Stimulated activated naive CD4-positive, alpha-beta T cell treated with Interleukin-2 at 50 U/mL for 16 hours (primary cell): ENCODE measurements around the gene CALM3.
"Not testable (repeated sequence)": the region's sequence is repeated elsewhere in the genome, so short reads cannot be mapped to it uniquely, and the experiment has no call there.

Experiments used
- DNase-seq: peaks from one replicate; lab custom pipeline; 2025; lab: John Stamatoyannopoulos, UW

Gene CALM3

GRCh38 chr19:46601318-46602224 is at the start of gene CALM3:
TSS of gene CALM3 (plus strand) at chr19:46601330. CDS start at chr19:46601435, 105 bp downstream.
- DNase-seq, result no peak

GRCh38 chr19:46552891-46553290 is 48.2 kb upstream of the CALM3 start:
- no peak for DNase-seq

- no peak for DNase-seq
Observed at GRCh38 chr19:46554161-46554560, 47.0 kb upstream of the CALM3 start.

GRCh38 chr19:46555628-46556280 is 45.4 kb upstream of the CALM3 start:
- DNase-seq, result no peak

GRCh38 chr19:46556471-46556870 is 44.7 kb upstream of the CALM3 start:
- DNase-seq, result not testable (repeated sequence)

- DNase-seq, result no peak
Observed at GRCh38 chr19:46559203-46559602, 41.9 kb upstream of the CALM3 start.

GRCh38 chr19:46559675-46560074 is 41.5 kb upstream of the CALM3 start:
- not testable (repeated sequence) for DNase-seq

GRCh38 chr19:46564701-46565100 is 36.4 kb upstream of the CALM3 start:
- DNase-seq, result no peak

GRCh38 chr19:46571495-46571894 is 29.6 kb upstream of the CALM3 start:
- no peak for DNase-seq

GRCh38 chr19:46573679-46574498 is 27.2 kb upstream of the CALM3 start:
- no peak for DNase-seq

GRCh38 chr19:46574533-46574932 is 26.6 kb upstream of the CALM3 start:
- peak; percentile 63 for DNase-seq

- DNase-seq, result no peak
Observed at GRCh38 chr19:46578450-46578849, 22.7 kb upstream of the CALM3 start.

- DNase-seq, result peak; percentile 57
Observed at GRCh38 chr19:46579361-46579879, 21.7 kb upstream of the CALM3 start.

- DNase-seq, result no peak
Observed at GRCh38 chr19:46580247-46580646, 20.9 kb upstream of the CALM3 start.

GRCh38 chr19:46585539-46585938 is 15.6 kb upstream of the CALM3 start:
- no peak for DNase-seq

- no peak for DNase-seq
Observed at GRCh38 chr19:46586294-46586693, 14.8 kb upstream of the CALM3 start.

- no peak for DNase-seq
Observed at GRCh38 chr19:46587861-46588260, 13.3 kb upstream of the CALM3 start.

GRCh38 chr19:46591254-46591653 is 9.9 kb upstream of the CALM3 start:
- no peak for DNase-seq

GRCh38 chr19:46591870-46592269 is 9.3 kb upstream of the CALM3 start:
- no peak for DNase-seq

GRCh38 chr19:46596008-46596407 is 5.1 kb upstream of the CALM3 start:
- no peak for DNase-seq

GRCh38 chr19:46598372-46598917 is 2.7 kb upstream of the CALM3 start:
- DNase-seq, result no peak
